Measurements from ENCODE around the gene CWC25. TPM values are rescaled to one million over a fixed set of nuclear protein-coding genes. Genes with fewer than 3 reads are reported as not detected.

Gene CWC25
- total and polyA plus RNA-seq, 2 of the 13 experiments (the other 11 are each of a cell fraction or from before 2014, with no cell fraction given) = 15.6 to 22.7 TPM

- TF ChIP-seq ZBTB10 (CRISPR knock-in tag; IDR thresholded peaks at IDR 0.05; ENCODE audit: borderline replicate concordance) = peak; percentile 77; the same call in 1 of the 2 replicates
- no peak for TF ChIP-seq SMAD9 (CRISPR knock-in tag; IDR thresholded peaks at IDR 0.05)
- no peak for TF ChIP-seq IRF1 (CRISPR knock-in tag; IDR thresholded peaks at IDR 0.05; ENCODE audit: low read depth)
- no peak for TF ChIP-seq ZNF337 (CRISPR knock-in tag; IDR thresholded peaks at IDR 0.05; ENCODE audit: borderline replicate concordance, low read depth)
- TF ChIP-seq ZSCAN12 (CRISPR knock-in tag; IDR thresholded peaks at IDR 0.05) = no peak
- no peak for TF ChIP-seq REXO4 (CRISPR knock-in tag; IDR thresholded peaks at IDR 0.05; ENCODE audit: borderline replicate concordance)
- no peak for TF ChIP-seq ZNF589 (CRISPR knock-in tag; conservative IDR thresholded peaks at IDR 0.05)
- no peak for TF ChIP-seq NFATC3 (CRISPR knock-in tag; IDR thresholded peaks at IDR 0.05)
- peak; percentile 88; the same call in 1 of the 2 replicates for TF ChIP-seq ZNF275 (CRISPR knock-in tag; IDR thresholded peaks at IDR 0.05; ENCODE audit: borderline replicate concordance)
- no peak for TF ChIP-seq MTF1 (CRISPR knock-in tag; IDR thresholded peaks at IDR 0.05)
- no peak for TF ChIP-seq ZNF672 (CRISPR knock-in tag; IDR thresholded peaks at IDR 0.05)
- no peak for TF ChIP-seq DR1 (CRISPR knock-in tag; IDR thresholded peaks at IDR 0.05)
- TF ChIP-seq ZSCAN5A (CRISPR knock-in tag; IDR thresholded peaks at IDR 0.05; ENCODE audit: borderline replicate concordance) = peak; percentile 54; the same call in 1 of the 2 replicates
- peak; percentile 53 for TF ChIP-seq MAFF (IDR thresholded peaks at IDR 0.05; ENCODE audit: low read depth, low read length)
- 0 out of 2 replicates have a peak, but pooled peaks have one; percentile 1 for TF ChIP-seq ADNP (CRISPR knock-in tag; IDR thresholded peaks at IDR 0.05)
- TF ChIP-seq CSRNP2 (CRISPR knock-in tag; conservative IDR thresholded peaks at IDR 0.05; ENCODE audit: low read depth) = no peak
- TF ChIP-seq ZNF224 (CRISPR knock-in tag; IDR thresholded peaks at IDR 0.05) = no peak
- TF ChIP-seq ZNF280B (CRISPR knock-in tag; IDR thresholded peaks at IDR 0.05; ENCODE audit: borderline replicate concordance) = no peak
Measured at GRCh38 chr17:38871247-38872015, 46.3 kb upstream of the CWC25 start (continued).

Measured in HepG2 (cell line).